HG03565 (cell line): ENCODE results near the gene DNLZ.
"Not testable (repeated sequence)": the region's sequence is repeated elsewhere in the genome, so short reads cannot be mapped to it uniquely, and the experiment has no call there.

ENCODE experiments used
- ATAC-seq: cut with Tn5 transposase; IDR thresholded peaks from one replicate; pipeline ENCODE4 v1.9.1; 2021; ENCODE audit warnings: mild to moderate bottlenecking, moderate library complexity; ENCODE audit not compliant: unreplicated experiment

DNLZ gene

DNA sequence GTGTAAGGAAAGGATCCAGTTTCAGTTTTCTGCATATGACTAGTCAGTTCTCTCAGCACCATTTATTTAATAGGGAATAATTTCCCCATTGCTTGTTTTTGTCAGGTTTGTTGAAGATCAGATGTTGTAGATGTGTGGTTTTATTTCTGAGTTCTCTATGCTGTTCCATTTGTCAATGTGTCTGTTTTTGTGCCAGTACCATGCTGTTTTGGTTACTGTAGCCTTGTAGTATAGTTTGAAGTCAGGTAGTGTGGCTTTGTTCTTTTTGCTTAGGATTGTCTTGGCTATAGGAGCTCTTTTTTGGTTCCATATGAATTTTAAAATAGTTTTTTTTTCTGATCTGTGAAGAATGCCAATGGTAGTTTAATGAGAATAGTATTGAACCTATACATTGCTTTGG is 42.6 kb downstream of the DNLZ start:
- not testable (repeated sequence) for ATAC-seq

DNA sequence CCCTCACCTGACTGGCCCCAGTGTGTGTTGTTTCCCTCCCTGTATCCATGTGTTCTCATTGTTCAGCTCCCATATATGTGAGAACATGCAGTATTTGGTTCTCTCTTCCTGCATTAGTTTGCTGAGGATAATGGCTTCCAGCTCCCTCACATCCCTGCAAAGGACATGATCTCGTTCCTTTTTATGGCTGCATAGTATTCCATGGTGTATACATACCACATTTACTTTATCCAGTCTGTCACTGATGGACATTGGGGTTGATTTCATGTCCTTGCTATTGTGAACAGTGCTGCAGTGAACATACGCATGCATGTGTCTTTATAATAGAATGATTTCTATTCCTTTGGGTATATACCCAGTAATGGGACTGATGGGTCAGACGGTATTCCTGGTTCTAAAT is 43.6 kb downstream of the DNLZ start:
- ATAC-seq: not testable (repeated sequence)

DNA sequence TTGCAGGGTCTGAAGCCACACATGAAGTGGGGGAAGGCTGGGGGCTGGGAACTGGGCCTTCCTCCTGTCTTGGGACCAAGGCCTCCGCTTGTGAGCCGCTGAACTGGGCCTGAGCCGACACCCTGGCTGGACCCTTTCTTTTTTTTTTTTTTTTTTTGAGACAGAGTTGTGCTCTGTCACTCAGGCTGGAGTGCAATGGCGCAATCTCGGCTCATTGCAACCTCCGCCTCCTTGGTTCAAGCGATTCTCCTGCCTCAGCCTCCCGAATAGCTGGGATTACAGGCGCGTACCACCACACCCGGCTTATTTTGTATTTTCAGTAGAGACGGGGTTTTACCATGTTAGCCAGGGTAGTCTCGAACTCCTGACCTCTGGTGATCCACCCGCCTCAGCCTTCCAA is 44.3 kb downstream of the DNLZ start:
- not testable (repeated sequence) for ATAC-seq

DNA sequence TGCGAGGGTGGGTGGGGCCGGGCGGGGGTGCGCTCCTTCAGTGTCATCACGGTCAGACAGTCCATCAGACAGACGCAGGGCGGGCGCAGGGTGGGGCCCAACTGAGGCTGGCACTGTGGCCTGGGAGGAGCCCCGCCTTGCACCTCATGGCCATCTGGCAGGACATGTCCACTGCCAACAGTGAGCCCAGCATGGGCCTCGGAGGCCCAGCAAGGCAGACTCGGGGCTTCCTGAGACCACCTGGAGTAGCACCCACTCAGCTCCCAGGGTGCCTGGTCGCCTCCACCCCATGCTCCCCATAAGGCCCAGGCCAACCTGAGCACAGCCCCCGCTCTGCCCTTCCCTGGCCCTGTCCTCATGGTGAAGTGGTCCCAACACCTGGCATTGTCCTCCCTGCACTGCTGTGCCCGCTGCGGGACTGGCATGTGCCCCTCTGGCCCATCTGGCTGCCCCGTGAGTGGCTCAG is 44.7 kb downstream of the DNLZ start:
- ATAC-seq: no peak

DNA sequence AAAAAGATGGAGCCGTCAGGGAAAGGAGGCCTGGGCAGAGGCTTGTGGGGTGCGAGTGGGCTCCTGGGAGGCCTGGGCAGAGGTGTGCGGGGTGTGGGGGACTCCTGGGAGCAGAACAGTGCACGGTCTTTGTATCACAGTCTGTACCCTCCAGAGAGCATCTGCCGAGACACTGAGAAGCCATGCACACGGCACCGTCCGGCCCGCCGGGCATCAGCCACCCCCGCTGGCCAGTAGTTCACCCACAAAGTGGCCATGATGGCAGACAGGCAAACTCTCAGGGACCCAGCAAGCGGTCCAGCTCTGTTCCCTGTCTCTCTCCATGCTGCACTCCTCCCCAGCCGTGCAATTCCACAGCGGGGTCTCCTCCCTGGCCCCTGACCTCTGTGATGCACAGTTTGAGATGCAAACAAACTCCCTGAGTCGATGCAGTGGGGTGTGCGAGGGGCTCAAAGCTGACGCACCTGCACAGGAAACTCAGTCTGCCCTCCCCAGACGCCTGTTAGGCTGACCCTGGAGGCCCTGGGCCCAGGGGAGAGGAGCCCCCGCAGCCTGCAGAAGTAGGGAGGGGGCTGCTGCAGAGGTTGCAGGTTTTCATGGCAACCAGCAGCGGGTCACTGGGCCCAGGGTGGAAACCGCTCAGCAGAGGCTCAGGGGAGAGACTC is 45.3 kb downstream of the DNLZ start:
- ATAC-seq: no peak

DNA sequence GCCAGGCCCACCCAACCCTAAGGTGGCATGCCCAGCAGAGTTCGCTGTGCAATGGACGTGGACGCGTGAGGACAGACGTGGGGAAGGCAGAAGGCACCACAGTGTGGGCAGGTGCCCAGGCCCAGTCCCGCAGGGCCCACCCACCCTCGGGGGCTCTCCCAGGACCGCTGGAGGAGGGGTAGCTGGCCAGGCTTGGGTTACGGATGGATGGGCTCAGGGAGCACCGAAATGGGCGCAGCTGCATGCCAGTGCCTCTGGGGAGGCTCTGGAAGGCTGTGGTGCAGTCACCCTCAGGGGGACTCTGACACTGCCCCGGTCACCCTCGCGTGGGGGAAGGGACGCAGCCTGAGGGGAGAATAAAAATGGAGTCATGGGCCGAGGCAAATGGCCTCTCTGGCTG is 45.8 kb downstream of the DNLZ start:
- ATAC-seq: no peak

DNA sequence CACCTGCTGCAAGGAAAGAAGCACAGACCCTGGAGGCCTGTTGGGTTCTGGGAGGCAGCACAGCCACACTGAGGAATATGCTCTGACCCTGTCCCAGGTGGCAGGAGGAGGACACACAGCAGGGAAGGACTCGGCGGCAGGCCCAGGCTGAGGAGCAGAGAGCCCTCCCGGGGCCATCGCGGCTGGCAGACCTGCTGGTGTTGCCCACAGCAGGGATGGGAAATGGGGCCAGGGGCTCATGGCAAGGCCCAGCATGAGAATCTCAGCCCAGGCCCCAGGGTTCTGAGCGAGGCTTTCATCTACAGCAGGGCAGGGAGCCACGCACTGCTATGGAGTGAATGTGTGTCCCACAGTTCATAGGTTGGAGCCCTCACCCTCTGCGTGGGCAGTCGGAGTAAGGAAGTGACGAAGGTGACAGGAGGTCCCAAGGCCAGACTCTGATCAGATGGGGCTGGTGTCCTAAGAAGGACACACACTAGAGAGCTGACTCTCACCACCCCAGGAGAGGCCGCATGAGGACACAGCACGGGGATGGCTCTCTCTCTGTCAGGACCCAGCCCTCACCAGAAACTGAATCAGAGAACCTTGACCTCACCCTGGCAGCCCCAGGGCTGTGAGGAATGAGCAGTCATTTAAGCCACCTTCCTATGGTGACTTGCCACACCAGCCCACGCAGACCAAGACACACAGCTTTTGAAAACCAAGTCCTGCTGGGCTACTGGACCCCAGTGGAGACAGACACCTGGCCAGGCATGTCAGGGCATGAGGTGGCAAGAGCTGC is 46.5 kb downstream of the DNLZ start:
- no peak for ATAC-seq

DNA sequence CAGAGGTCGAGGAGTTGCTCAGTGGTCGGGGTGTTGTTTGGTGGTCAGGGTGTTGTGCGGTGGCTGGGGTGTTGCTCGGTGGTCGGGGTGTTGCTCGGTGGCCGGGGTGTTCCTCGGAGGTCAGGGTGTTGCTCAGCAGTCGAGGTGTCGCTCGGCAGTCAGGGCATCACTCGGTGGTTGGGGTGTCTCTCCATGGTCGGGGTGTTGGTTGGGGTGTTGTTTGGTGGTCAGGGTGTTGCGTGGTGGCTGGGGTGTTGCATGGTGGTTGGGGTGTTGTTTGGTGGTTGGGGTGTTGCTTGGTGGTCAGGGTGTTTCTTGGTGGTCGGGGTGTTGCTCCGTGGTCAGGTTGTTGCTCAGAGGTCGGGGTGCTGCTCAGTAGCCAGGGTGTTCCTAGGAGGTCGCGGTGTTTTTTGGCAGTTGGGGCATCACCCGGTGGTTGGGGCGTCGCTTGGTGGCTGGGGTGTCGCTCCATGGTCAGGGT is 47.2 kb downstream of the DNLZ start:
- ATAC-seq: no peak

DNA sequence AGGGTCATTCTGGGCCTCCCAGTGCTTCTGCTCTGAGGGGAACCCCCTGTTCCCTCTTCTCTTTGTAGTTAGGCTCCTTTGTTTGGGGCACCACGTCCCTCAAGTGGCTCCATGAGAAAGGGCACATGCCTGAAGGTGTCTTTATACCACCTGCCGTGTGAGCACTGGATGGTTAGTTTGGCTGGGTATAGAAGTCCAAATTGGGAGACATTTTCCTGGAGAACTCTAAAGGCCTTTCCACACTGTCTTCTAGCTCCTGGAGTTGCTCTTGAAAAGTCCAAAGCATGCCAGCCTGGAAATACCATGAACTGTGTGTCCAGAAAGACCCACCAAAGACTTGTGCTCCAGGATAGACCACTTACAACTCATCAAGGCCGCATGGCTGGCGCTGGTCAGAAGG is 48.6 kb downstream of the DNLZ start:
- no peak for ATAC-seq

DNA sequence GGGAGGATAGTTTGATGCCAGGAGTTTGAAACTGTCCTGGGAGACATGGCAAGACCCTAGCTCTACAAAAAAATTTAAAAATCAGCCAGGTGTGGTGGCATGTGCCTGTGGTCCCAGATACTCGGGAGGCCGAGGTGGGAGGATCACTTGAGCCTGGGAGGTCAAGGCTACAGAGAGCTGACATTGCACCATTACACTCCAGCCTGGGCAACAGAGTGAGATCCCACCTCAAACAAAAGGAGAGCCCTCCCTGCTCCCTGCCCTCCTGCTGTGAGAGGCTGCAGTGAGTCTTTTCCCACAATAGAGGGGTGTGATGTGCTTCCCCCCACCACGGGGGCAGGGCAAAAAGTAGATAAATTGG is 49.5 kb downstream of the DNLZ start:
- ATAC-seq: no peak

DNA sequence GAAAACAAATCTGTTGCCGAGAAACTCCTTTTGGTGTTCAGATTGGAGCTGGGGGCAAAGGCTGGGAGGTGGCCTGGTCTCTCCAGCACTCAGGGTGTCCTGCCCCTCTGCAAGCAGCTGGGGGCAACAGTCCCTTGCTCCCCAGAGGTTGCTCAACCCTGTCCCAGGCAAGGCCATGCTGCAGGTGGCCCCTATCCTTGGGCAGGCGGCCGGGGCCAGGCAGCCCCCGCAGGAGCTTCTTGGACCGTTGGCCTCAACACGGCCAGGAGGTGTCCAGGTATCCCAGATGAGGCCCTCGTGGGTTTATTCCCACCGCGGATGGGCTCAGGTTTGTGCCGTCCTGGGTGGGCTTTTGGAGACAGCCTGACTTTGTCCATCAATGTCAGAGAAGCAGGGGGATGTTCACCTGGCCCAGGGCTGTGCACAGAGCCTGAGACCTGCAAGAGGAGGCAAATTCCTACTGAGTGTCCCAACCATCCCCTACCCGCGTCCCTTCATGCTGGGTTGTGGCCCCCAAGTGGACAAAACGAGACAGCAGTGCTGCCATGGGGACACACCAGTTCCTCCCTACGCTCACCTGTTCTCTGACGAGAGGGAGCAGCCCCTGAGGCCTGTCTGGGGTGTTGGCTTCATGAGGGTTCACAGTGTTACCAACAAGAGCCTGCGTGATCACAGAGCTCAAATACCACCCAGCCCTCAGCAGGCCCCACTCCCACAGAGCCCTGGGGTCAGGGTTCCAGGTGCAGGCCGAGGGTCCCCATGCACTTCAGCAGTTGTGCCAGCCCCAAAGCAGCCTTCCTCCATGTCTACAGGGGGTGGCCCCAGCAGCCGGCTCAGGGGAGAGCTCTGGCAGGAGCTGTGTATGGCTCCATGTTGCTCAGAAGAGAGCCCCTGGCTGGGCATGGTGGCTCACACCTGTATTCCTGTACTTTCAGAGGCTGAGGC is 50.2 kb downstream of the DNLZ start:
- ATAC-seq: no peak

DNA sequence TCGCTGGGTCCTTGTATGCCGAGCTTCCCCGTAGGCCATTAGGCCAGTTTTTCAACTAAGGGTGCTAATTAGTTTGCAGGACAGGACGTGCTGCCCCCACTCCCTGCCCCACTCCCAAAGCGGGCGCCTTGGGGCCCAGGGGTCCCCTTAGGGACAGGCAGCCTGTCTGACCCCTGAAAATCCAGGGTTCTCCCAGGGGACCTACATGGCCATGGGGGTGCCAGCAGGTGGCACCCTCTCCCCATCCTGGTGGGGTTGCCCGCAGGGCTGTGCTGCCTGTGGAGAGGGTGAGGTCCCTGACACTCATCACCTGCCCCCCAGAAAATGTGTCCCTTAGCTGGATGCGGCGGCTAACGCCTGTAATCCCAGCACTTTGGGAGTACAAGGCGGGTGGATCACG is 51.1 kb downstream of the DNLZ start:
- no peak for ATAC-seq

DNA sequence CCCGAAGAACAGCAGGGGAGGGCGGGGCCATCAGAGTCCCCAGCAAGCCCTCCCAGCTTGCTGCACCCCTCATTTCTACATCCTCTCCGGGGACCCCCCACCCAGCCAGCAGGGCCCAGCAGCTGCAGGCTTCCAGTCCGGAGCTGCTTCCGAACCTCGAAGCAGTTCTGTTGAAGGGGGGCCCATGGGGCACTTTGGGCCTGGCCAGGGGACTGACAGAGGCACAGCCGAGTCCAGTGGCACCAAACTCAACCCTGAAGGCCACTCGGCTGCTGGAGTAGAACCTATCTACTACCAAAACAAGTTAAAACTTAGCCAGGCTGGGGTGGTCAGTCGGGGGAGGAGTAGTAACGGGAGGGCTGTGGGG is 51.6 kb downstream of the DNLZ start:
- ATAC-seq: no peak

DNA sequence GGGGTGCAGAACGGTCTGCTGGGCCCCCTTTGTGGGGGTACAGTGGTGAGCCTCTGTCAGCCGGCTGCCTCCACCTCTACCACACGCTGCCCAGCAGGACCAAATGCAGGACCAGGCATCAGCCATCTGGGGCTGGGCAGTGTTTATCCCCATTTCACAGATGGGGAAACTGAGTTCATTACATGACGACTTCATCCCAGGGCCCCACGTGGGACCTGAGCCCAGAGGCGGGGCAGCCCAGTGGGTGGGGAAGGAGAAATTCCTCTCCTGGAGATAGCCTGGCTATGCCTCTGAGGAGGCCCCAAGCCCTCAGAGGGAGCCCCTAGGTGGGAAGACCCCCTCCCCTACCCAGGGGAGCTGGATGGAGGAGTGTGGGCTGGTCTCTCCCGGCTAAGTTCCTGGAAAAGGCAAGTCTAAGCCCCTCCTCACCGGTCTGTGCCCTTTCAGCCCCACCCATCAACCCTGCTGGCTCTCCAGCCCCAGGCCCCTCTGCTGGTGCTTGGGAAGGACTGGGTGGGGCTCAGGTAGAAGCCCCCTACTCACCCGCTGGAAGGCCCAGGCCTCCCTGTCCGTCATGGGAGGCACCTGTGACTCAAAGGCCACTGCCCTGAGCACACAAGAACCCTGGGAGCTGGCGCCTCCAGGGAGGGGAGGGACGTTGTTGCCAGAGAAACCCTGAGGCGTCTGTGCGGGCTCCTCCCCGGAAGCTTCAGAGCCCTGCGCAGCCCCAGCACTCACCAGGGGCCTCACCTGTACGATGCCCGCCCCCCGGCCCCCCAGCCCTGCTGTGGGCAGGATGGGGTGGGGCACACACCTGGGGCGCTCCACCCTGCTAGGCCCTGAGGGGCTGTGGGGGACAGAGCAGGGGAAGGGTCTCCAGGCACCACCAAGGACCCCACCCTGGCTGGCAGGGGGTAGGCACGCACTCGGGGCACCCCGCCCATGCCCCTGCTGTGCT is 52.2 kb downstream of the DNLZ start:
- no peak for ATAC-seq

DNA sequence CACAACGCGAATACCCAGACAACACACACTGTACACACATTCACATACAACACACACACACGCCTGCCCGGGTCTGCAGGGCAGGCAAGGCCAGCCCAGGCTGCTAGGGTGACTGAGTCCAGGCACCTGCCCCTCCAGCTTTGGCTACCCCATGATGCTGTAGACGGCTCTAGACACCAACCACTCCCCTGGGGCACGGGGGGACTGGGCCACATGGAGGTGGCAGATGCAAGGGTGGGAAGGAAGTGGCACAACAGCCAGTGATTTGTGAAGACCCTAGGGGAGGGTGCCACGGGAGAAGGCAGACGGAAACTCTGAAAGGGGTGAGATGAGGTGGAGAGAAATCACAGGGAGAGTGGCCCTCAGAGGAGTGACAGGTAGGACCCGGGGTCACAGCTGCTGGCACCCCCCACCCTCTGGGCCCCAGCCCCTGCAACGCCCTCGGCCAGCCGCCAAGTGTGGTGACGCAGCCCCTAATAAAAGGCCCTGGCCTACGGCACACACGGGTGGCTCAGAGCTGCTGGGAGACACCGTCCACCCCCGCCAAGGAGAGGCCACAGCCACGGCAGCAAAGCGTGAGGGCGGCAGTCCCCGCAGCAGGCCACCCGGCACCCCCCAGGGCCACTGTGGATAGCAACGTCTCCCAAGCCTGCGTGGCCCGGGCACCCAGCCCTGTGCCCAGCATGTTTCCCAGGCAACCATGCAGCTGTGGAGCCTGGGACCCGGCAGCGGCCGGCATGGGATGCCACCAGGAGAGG is 53.1 kb downstream of the DNLZ start:
- no peak for ATAC-seq

DNA sequence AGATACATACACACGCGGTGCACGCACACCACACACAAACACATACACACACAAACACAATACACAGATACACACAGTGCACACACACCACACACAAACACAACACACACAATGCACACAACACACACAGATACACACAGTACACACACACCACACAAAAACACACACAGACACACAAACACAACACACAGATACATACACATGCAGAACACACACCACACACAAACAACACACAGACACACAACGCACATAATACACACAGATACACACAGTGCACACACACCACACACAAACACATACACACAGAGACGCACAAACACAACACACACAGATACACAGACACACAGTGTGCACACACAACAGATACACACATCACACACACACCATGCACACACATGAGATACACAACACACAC is 53.7 kb downstream of the DNLZ start:
- ATAC-seq: no peak
